Measurements from ENCODE around the gene CNTNAP5. TPM values are rescaled to one million over a fixed set of nuclear protein-coding genes. Genes with fewer than 3 reads are reported as not detected.

Gene CNTNAP5
- polyA plus RNA-seq, 4 donors = 0.03 to 0.12 TPM; not detected in 2

GRCh38 chr2:124875627-124876244, 850.6 kb downstream of the CNTNAP5 start:
- WGBS, 3 donors = 73 to 80% (median 76%) methylated on average over 3 of the region's 3 CpGs
- H3K36me3 ChIP-seq (ENCODE audit: control insufficient read depth in 3 of 3, insufficient read depth in 2 of 3, low read depth in 1 of 3, low read length in 3 of 3) = no peaks in the 10 kb centered on the region
- no peaks in the 10 kb centered on the region for H3K9me3 ChIP-seq (ENCODE audit: control insufficient read depth in 2 of 2, insufficient read depth in 1 of 2, low read depth in 1 of 2, low read length in 1 of 2)
- FAIRE-seq (no peak), DNase-seq (no peak)
- H3K27ac ChIP-seq (ENCODE audit: low read depth in 1 of 3, low read length in 2 of 3) = no peak overlapping the region
- no peaks in the 10 kb centered on the region for H3K4me1 ChIP-seq (ENCODE audit: control insufficient read depth in 3 of 3, insufficient read depth in 2 of 3, low read depth in 1 of 3, low read length in 2 of 3)
- no peaks in the 10 kb centered on the region for H3K27me3 ChIP-seq (ENCODE audit: control insufficient read depth in 3 of 3, insufficient read depth in 3 of 3, low read length in 3 of 3)
- H3K4me3 ChIP-seq (ENCODE audit: low read depth in 1 of 3, low read length in 3 of 3) = no peak overlapping the region

GRCh38 chr2:124877141-124877577, 852.1 kb downstream of the CNTNAP5 start:
- 29 to 45% (median 36%) methylated on average over 4 of the region's 4 CpGs for WGBS, 3 donors
- FAIRE-seq = no peak
- H3K4me1 ChIP-seq (ENCODE audit: control insufficient read depth in 3 of 3, insufficient read depth in 2 of 3, low read depth in 1 of 3, low read length in 2 of 3) = no peaks in the 10 kb centered on the region
- no peaks in the 10 kb centered on the region for H3K27me3 ChIP-seq (ENCODE audit: control insufficient read depth in 3 of 3, insufficient read depth in 3 of 3, low read length in 3 of 3)
- H3K9me3 ChIP-seq (ENCODE audit: control insufficient read depth in 2 of 2, insufficient read depth in 1 of 2, low read depth in 1 of 2, low read length in 1 of 2) = no peaks in the 10 kb centered on the region
- no peaks in the 10 kb centered on the region for H3K36me3 ChIP-seq (ENCODE audit: control insufficient read depth in 3 of 3, insufficient read depth in 2 of 3, low read depth in 1 of 3, low read length in 3 of 3)
- H3K4me3 ChIP-seq (ENCODE audit: low read depth in 1 of 3, low read length in 3 of 3) = no peak overlapping the region
- no peak for DNase-seq
- no peak overlapping the region for H3K27ac ChIP-seq (ENCODE audit: low read depth in 1 of 3, low read length in 2 of 3)

- H3K36me3 ChIP-seq (ENCODE audit: control insufficient read depth in 3 of 3, insufficient read depth in 2 of 3, low read depth in 1 of 3, low read length in 3 of 3) = no peaks in the 10 kb centered on the region
- H3K4me1 ChIP-seq (ENCODE audit: control insufficient read depth in 3 of 3, insufficient read depth in 2 of 3, low read depth in 1 of 3, low read length in 2 of 3) = no peaks in the 10 kb centered on the region
- 39 to 63% (median 52%) methylated on average over 4 of the region's 4 CpGs for WGBS, 3 donors
- no peaks in the 10 kb centered on the region for H3K9me3 ChIP-seq (ENCODE audit: control insufficient read depth in 2 of 2, insufficient read depth in 1 of 2, low read depth in 1 of 2, low read length in 1 of 2)
- FAIRE-seq (no peak), DNase-seq (no peak)
- H3K27ac ChIP-seq (ENCODE audit: low read depth in 1 of 3, low read length in 2 of 3) = no peak overlapping the region
- H3K27me3 ChIP-seq (ENCODE audit: control insufficient read depth in 3 of 3, insufficient read depth in 3 of 3, low read length in 3 of 3) = no peaks in the 10 kb centered on the region
- no peak overlapping the region for H3K4me3 ChIP-seq (ENCODE audit: low read depth in 1 of 3, low read length in 3 of 3)
These were observed 854.6 kb downstream of the CNTNAP5 start for GRCh38 chr2:124879640-124880039.

- WGBS, 3 donors = 18 to 36% (median 23%) methylated on average over 2 of the region's 2 CpGs
- H3K9me3 ChIP-seq (ENCODE audit: control insufficient read depth in 2 of 2, insufficient read depth in 1 of 2, low read depth in 1 of 2, low read length in 1 of 2) = no peaks in the 10 kb centered on the region
These were observed 855.9 kb downstream of the CNTNAP5 start for GRCh38 chr2:124880995-124881394.

GRCh38 chr2:124882423-124882822, 857.3 kb downstream of the CNTNAP5 start:
- DNase-seq (no peak), FAIRE-seq (no peak)
- whole genome bisulfite sequencing, 3 donors = 55 to 60% (median 57%) methylated on average over 3 of the region's 3 CpGs
- Histone ChIP-seq H3K9me3 (ENCODE audit: control insufficient read depth in 2 of 2, insufficient read depth in 1 of 2, low read depth in 1 of 2, low read length in 1 of 2) (no peaks in the 10 kb centered on the region), H3K36me3 (ENCODE audit: control insufficient read depth in 3 of 3, insufficient read depth in 2 of 3, low read depth in 1 of 3, low read length in 3 of 3) (no peaks in the 10 kb centered on the region), H3K27me3 (ENCODE audit: control insufficient read depth in 3 of 3, insufficient read depth in 3 of 3, low read length in 3 of 3) (no peaks in the 10 kb centered on the region), H3K4me1 (ENCODE audit: control insufficient read depth in 3 of 3, insufficient read depth in 2 of 3, low read depth in 1 of 3, low read length in 2 of 3) (no peaks in the 10 kb centered on the region), H3K4me3 (ENCODE audit: low read depth in 1 of 3, low read length in 3 of 3) (no peak overlapping the region), H3K27ac (ENCODE audit: low read depth in 1 of 3, low read length in 2 of 3) (no peak overlapping the region)

More at GRCh38 chr2:124880995-124881394, 855.9 kb downstream of the CNTNAP5 start:
- no peak overlapping the region for H3K27ac ChIP-seq (ENCODE audit: low read depth in 1 of 3, low read length in 2 of 3)
- H3K4me3 ChIP-seq (ENCODE audit: low read depth in 1 of 3, low read length in 3 of 3) = no peak overlapping the region
- no peaks in the 10 kb centered on the region for H3K27me3 ChIP-seq (ENCODE audit: control insufficient read depth in 3 of 3, insufficient read depth in 3 of 3, low read length in 3 of 3)
- H3K36me3 ChIP-seq (ENCODE audit: control insufficient read depth in 3 of 3, insufficient read depth in 2 of 3, low read depth in 1 of 3, low read length in 3 of 3) = no peaks in the 10 kb centered on the region
- H3K4me1 ChIP-seq (ENCODE audit: control insufficient read depth in 3 of 3, insufficient read depth in 2 of 3, low read depth in 1 of 3, low read length in 2 of 3) = no peaks in the 10 kb centered on the region
- FAIRE-seq (no peak), DNase-seq (no peak)

GRCh38 chr2:124883595-124883994, 858.5 kb downstream of the CNTNAP5 start:
- WGBS, 3 donors = 94 to 96% (median 95%) methylated on average over 5 of the region's 5 CpGs
- DNase-seq = no peak
- Histone ChIP-seq H3K4me3 (ENCODE audit: low read depth in 1 of 3, low read length in 3 of 3) (no peak overlapping the region), H3K9me3 (ENCODE audit: control insufficient read depth in 2 of 2, insufficient read depth in 1 of 2, low read depth in 1 of 2, low read length in 1 of 2) (no peaks in the 10 kb centered on the region), H3K36me3 (ENCODE audit: control insufficient read depth in 3 of 3, insufficient read depth in 2 of 3, low read depth in 1 of 3, low read length in 3 of 3) (no peaks in the 10 kb centered on the region), H3K27ac (ENCODE audit: low read depth in 1 of 3, low read length in 2 of 3) (no peak overlapping the region), H3K4me1 (ENCODE audit: control insufficient read depth in 3 of 3, insufficient read depth in 2 of 3, low read depth in 1 of 3, low read length in 2 of 3) (no peaks in the 10 kb centered on the region), H3K27me3 (ENCODE audit: control insufficient read depth in 3 of 3, insufficient read depth in 3 of 3, low read length in 3 of 3) (no peaks in the 10 kb centered on the region)
- FAIRE-seq = no peak

- Histone ChIP-seq H3K27ac (ENCODE audit: low read depth in 1 of 3, low read length in 2 of 3) (no peak overlapping the region), H3K27me3 (ENCODE audit: control insufficient read depth in 3 of 3, insufficient read depth in 3 of 3, low read length in 3 of 3) (no peaks in the 10 kb centered on the region), H3K36me3 (ENCODE audit: control insufficient read depth in 3 of 3, insufficient read depth in 2 of 3, low read depth in 1 of 3, low read length in 3 of 3) (no peaks in the 10 kb centered on the region), H3K4me3 (ENCODE audit: low read depth in 1 of 3, low read length in 3 of 3) (no peak overlapping the region), H3K9me3 (ENCODE audit: control insufficient read depth in 2 of 2, insufficient read depth in 1 of 2, low read depth in 1 of 2, low read length in 1 of 2) (no peaks in the 10 kb centered on the region), H3K4me1 (ENCODE audit: control insufficient read depth in 3 of 3, insufficient read depth in 2 of 3, low read depth in 1 of 3, low read length in 2 of 3) (no peaks in the 10 kb centered on the region)
- WGBS, 3 donors = 40 to 54% (median 41%) methylated on average over 2 of the region's 2 CpGs
- no peak for FAIRE-seq
- DNase-seq = no peak
These were observed 859.2 kb downstream of the CNTNAP5 start for GRCh38 chr2:124884315-124884714.

GRCh38 chr2:124886216-124886615, 861.1 kb downstream of the CNTNAP5 start:
- Histone ChIP-seq H3K27ac (ENCODE audit: low read depth in 1 of 3, low read length in 2 of 3) (no peak overlapping the region), H3K4me1 (ENCODE audit: control insufficient read depth in 3 of 3, insufficient read depth in 2 of 3, low read depth in 1 of 3, low read length in 2 of 3) (no peaks in the 10 kb centered on the region), H3K9me3 (ENCODE audit: control insufficient read depth in 2 of 2, insufficient read depth in 1 of 2, low read depth in 1 of 2, low read length in 1 of 2) (no peaks in the 10 kb centered on the region), H3K4me3 (ENCODE audit: low read depth in 1 of 3, low read length in 3 of 3) (no peak overlapping the region), H3K27me3 (ENCODE audit: control insufficient read depth in 3 of 3, insufficient read depth in 3 of 3, low read length in 3 of 3) (no peaks in the 10 kb centered on the region), H3K36me3 (ENCODE audit: control insufficient read depth in 3 of 3, insufficient read depth in 2 of 3, low read depth in 1 of 3, low read length in 3 of 3) (no peaks in the 10 kb centered on the region)
- DNase-seq (no peak), FAIRE-seq (no peak)

GRCh38 chr2:124887466-124887865, 862.4 kb downstream of the CNTNAP5 start:
- H3K36me3 ChIP-seq (ENCODE audit: control insufficient read depth in 3 of 3, insufficient read depth in 2 of 3, low read depth in 1 of 3, low read length in 3 of 3) = no peaks in the 10 kb centered on the region
- no peak for FAIRE-seq
- no peaks in the 10 kb centered on the region for H3K9me3 ChIP-seq (ENCODE audit: control insufficient read depth in 2 of 2, insufficient read depth in 1 of 2, low read depth in 1 of 2, low read length in 1 of 2)
- H3K4me1 ChIP-seq (ENCODE audit: control insufficient read depth in 3 of 3, insufficient read depth in 2 of 3, low read depth in 1 of 3, low read length in 2 of 3) = no peaks in the 10 kb centered on the region
- 48 to 74% (median 50%) methylated on average over 3 of the region's 3 CpGs for WGBS, 3 donors
- H3K4me3 ChIP-seq (ENCODE audit: low read depth in 1 of 3, low read length in 3 of 3) = no peak overlapping the region
- no peak overlapping the region for H3K27ac ChIP-seq (ENCODE audit: low read depth in 1 of 3, low read length in 2 of 3)
- H3K27me3 ChIP-seq (ENCODE audit: control insufficient read depth in 3 of 3, insufficient read depth in 3 of 3, low read length in 3 of 3) = no peaks in the 10 kb centered on the region
- DNase-seq = no peak
